ENCODE data around the gene MRPL24. TPM values are rescaled to one million over a fixed set of nuclear protein-coding genes. Genes with fewer than 3 reads are reported as not detected.
A peak's percentile ranks its signal among the peaks of the same experiment; 100 is the strongest.
"Not testable (repeated sequence)": the region's sequence is repeated elsewhere in the genome, so short reads cannot be mapped to it uniquely, and the experiment has no call there.

MRPL24 gene
- total RNA-seq, 2 donors from 2014 or later: 22.6 to 35.6 TPM

GRCh38 chr1:156767101-156767878 lies 26.4 kb upstream of the MRPL24 start, which contains the start of gene PRCC:
PRCC (plus strand) TSS chr1:156767535; CDS start chr1:156767772, 237 bp downstream.
- peaks cover 17 to 43% of the 10 kb centered on the region in 2 donors for H3K4me1 ChIP-seq (ENCODE audit: control insufficient read depth in 1 of 2, low read depth in 2 of 2)
- no peak for TF ChIP-seq CTCF (IDR thresholded peaks at IDR 0.05)
- H3K27ac ChIP-seq: peak within 1 kb of the TSS; percentile 89 to 94
- peak; percentile 98 for DNase-seq (ENCODE audit: low spot score)
- H3K36me3 ChIP-seq: no peaks in the 10 kb centered on the region
- H3K9me3 ChIP-seq: no peaks in the 10 kb centered on the region
- peak; percentile 97 for ATAC-seq (ENCODE audit: insufficient number of reproducible peaks, low FRiP score, low read depth)
- peak within 1 kb of the TSS; percentile 93 for H3K4me3 ChIP-seq
- no peaks in the 10 kb centered on the region for H3K27me3 ChIP-seq (replicated peaks; ENCODE audit: insufficient read depth)

GRCh38 chr1:156766298-156767100 lies 25.6 kb upstream of the MRPL24 start:
- no peaks in the 10 kb centered on the region for H3K27me3 ChIP-seq (replicated peaks; ENCODE audit: insufficient read depth)
- H3K4me1 ChIP-seq (ENCODE audit: control insufficient read depth in 1 of 2, low read depth in 2 of 2): peaks cover 17 to 41% of the 10 kb centered on the region in 2 donors
- H3K4me3 ChIP-seq: peak overlapping the region; percentile 93
- no peak for TF ChIP-seq CTCF (IDR thresholded peaks at IDR 0.05)
- no peaks in the 10 kb centered on the region for H3K9me3 ChIP-seq
- no peaks in the 10 kb centered on the region for H3K36me3 ChIP-seq
- peak overlapping the region; percentile 69 to 81 for H3K27ac ChIP-seq
- DNase-seq (ENCODE audit: low spot score): no peak
- ATAC-seq (ENCODE audit: insufficient number of reproducible peaks, low FRiP score, low read depth): no peak

GRCh38 chr1:156765666-156766065 lies 24.8 kb upstream of the MRPL24 start:
- peaks cover 15 to 33% of the 10 kb centered on the region in 2 donors for H3K4me1 ChIP-seq (ENCODE audit: control insufficient read depth in 1 of 2, low read depth in 2 of 2)
- no peak overlapping the region for H3K4me3 ChIP-seq
- no peaks in the 10 kb centered on the region for H3K27me3 ChIP-seq (replicated peaks; ENCODE audit: insufficient read depth)
- DNase-seq (ENCODE audit: low spot score): no peak
- no peaks in the 10 kb centered on the region for H3K36me3 ChIP-seq
- ATAC-seq (ENCODE audit: insufficient number of reproducible peaks, low FRiP score, low read depth): no peak
- TF ChIP-seq CTCF (IDR thresholded peaks at IDR 0.05): no peak
- no peak overlapping the region for H3K27ac ChIP-seq
- no peaks in the 10 kb centered on the region for H3K9me3 ChIP-seq

- H3K4me3 ChIP-seq; DNase-seq (ENCODE audit: low spot score); H3K27me3 ChIP-seq (replicated peaks; ENCODE audit: insufficient read depth); H3K36me3 ChIP-seq; H3K9me3 ChIP-seq; H3K27ac ChIP-seq; ATAC-seq (ENCODE audit: insufficient number of reproducible peaks, low FRiP score, low read depth): not testable (repeated sequence)
- H3K4me1 ChIP-seq (ENCODE audit: control insufficient read depth in 1 of 2, low read depth in 2 of 2): peaks cover 15 to 28% of the 10 kb centered on the region in 2 donors
Observed at GRCh38 chr1:156765136-156765535, 24.2 kb upstream of the MRPL24 start.

- ATAC-seq (ENCODE audit: insufficient number of reproducible peaks, low FRiP score, low read depth): no peak
- no peak for TF ChIP-seq CTCF (IDR thresholded peaks at IDR 0.05)
- Histone ChIP-seq H3K27me3 (replicated peaks; ENCODE audit: insufficient read depth) (no peaks in the 10 kb centered on the region), H3K27ac (no peak overlapping the region), H3K4me1 (ENCODE audit: control insufficient read depth in 1 of 2, low read depth in 2 of 2) (no peaks in the 10 kb centered on the region), H3K36me3 (no peaks in the 10 kb centered on the region), H3K4me3 (no peak overlapping the region), H3K9me3 (no peaks in the 10 kb centered on the region)
- DNase-seq (ENCODE audit: low spot score): no peak
Observed at GRCh38 chr1:156760796-156761104, 19.9 kb upstream of the MRPL24 start.

All from thoracic aorta (tissue), 2 donors.